RWPE2 (cell line): Measurements from ENCODE around the gene LGALS4.
"Not testable (repeated sequence)": the region's sequence is repeated elsewhere in the genome, so short reads cannot be mapped to it uniquely, and the experiment has no call there.

ENCODE experiments used
- ATAC-seq: fragments of 200-7000 bp; cut with Tn5 transposase; 3 replicates; pipeline ENCODE4 v1.9.1; 2021; ENCODE audit warnings: low read depth
- DNase-seq: peaks from one replicate; pipeline ENCODE4 v3.0.0-alpha.2; 2020; ENCODE audit warnings: low spot score
- H3K27ac ChIP-seq: fragments of 450-650 bp; 2 replicates; pipeline ENCODE4 v1.5.1; 2017; ENCODE audit warnings: mild to moderate bottlenecking; ENCODE audit not compliant: poor library complexity, severe bottlenecking
- H3K27me3 ChIP-seq: fragments of 250-450 bp; sonication (Bioruptor Pico); 2 replicates; pipeline ENCODE4 v1.5.1; 2021; ENCODE audit warnings: mild to moderate bottlenecking, moderate library complexity; ENCODE audit not compliant: insufficient read depth, poor library complexity, severe bottlenecking
- H3K36me3 ChIP-seq: fragments of 250-450 bp; sonication (Bioruptor Pico); 2 replicates; pipeline ENCODE4 v1.5.1; 2020; ENCODE audit warnings: low read depth, mild to moderate bottlenecking, moderate library complexity
- H3K4me1 ChIP-seq: fragments of 250-450 bp; sonication (Bioruptor Pico); 2 replicates; pipeline ENCODE4 v1.5.1; 2021; ENCODE audit warnings: mild to moderate bottlenecking, moderate library complexity; ENCODE audit not compliant: insufficient read depth, poor library complexity, severe bottlenecking
- H3K4me3 ChIP-seq: fragments of 250-450 bp; sonication (Bioruptor Pico); 2 replicates; pipeline ENCODE4 v1.5.1; 2021; ENCODE audit warnings: mild to moderate bottlenecking, moderate library complexity; ENCODE audit not compliant: severe bottlenecking
- H3K9me3 ChIP-seq: fragments of 250-450 bp; sonication (Bioruptor Pico); 2 replicates; pipeline ENCODE4 v1.5.1; 2021; ENCODE audit warnings: mild to moderate bottlenecking, moderate library complexity; ENCODE audit not compliant: severe bottlenecking
- CTCF ChIP-seq: fragments of 450-650 bp; IDR thresholded peaks from one replicate; pipeline ENCODE4 v1.5.1; 2017; ENCODE audit warnings: mild to moderate bottlenecking, moderate library complexity; ENCODE audit not compliant: poor library complexity, severe bottlenecking

Gene LGALS4

GRCh38 chr19:38819231-38819920 is 6.6 kb upstream of the LGALS4 start:
- no peaks in the 10 kb centered on the region for H3K27me3 ChIP-seq
- no peaks in the 10 kb centered on the region for H3K4me1 ChIP-seq
- peaks cover 11% of the 10 kb centered on the region for H3K36me3 ChIP-seq
- H3K4me3 ChIP-seq, result no peak overlapping the region
- no peaks in the 10 kb centered on the region for H3K9me3 ChIP-seq
- no peak overlapping the region for H3K27ac ChIP-seq
- no peak for DNase-seq
- TF ChIP-seq CTCF, result no peak
- no peak for ATAC-seq

- H3K4me3 ChIP-seq, result no peak overlapping the region
- H3K36me3 ChIP-seq, result peaks cover 11% of the 10 kb centered on the region
- TF ChIP-seq CTCF, result no peak
- H3K27me3 ChIP-seq, result no peaks in the 10 kb centered on the region
- ATAC-seq (no peak), DNase-seq (no peak)
- no peaks in the 10 kb centered on the region for H3K4me1 ChIP-seq
- H3K9me3 ChIP-seq, result no peaks in the 10 kb centered on the region
- no peak overlapping the region for H3K27ac ChIP-seq
Observed at GRCh38 chr19:38817081-38817480, 4.3 kb upstream of the LGALS4 start.

GRCh38 chr19:38816131-38816750 is 3.5 kb upstream of the LGALS4 start:
- ATAC-seq (no peak), DNase-seq (no peak)
- peaks cover 11% of the 10 kb centered on the region for H3K36me3 ChIP-seq
- no peak for TF ChIP-seq CTCF
- no peaks in the 10 kb centered on the region for H3K9me3 ChIP-seq
- no peaks in the 10 kb centered on the region for H3K4me1 ChIP-seq
- H3K27me3 ChIP-seq, result no peaks in the 10 kb centered on the region
- no peak overlapping the region for H3K4me3 ChIP-seq
- H3K27ac ChIP-seq, result no peak overlapping the region

DNA sequence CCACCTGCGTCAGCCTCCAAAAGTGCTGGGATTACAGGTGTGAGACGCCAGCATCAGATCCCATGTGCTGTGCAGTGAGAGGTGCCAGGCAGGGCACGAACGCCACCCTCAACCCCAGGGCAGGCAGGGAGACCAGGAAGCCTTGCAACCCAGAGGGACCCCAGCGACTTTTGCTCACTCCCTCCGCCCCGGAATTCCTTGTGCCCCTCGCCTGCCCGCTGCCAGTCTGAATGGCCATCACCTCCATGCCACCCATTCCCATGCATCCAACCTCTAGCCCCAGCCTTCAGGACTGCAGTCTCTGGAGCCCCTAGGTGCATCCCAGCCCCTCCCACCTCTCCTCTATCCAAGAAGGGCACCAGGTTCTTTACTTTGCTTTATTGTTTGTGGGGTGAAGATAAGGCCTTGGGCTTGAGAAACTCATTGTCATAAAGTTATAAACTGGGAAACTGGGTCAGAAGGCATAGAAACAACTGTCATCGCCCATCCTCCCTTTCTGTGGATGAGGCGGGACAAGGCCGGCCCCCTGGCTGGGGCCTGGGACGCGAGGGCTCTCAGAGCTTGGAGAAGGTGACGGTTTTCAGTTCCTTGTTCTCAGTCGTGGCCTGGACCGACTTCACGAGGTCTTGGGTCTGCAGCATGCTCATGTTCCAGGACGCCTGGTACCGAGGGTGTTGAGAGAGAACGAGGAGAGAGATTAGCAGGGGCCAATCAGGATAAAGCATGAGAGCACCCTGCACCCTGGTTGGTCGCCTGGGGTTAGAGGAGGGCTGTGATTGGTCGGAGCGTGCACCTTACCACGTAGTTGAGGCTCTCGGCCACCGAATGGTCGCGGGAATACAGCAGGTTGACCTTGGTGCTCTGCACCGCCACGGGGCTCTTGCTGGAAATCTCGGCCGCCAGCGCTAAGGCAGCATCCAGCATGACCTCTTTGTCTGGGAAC is 2.6 kb upstream of the LGALS4 start:
- no peak for TF ChIP-seq CTCF
- Histone ChIP-seq H3K9me3 (no peaks in the 10 kb centered on the region), H3K36me3 (peaks cover 11% of the 10 kb centered on the region), H3K27ac (no peak overlapping the region), H3K4me3 (no peak overlapping the region), H3K4me1 (no peaks in the 10 kb centered on the region), H3K27me3 (no peaks in the 10 kb centered on the region)
- DNase-seq, result no peak
- no peak for ATAC-seq

- ATAC-seq, H3K4me3 ChIP-seq, H3K27ac ChIP-seq, DNase-seq, H3K9me3 ChIP-seq, H3K27me3 ChIP-seq, H3K4me1 ChIP-seq: not testable (repeated sequence)
- peaks cover 11% of the 10 kb centered on the region for H3K36me3 ChIP-seq
Observed at GRCh38 chr19:38813932-38814331, 1.2 kb upstream of the LGALS4 start.
